Tibial artery (tissue), 4 donors: ENCODE measurements around the gene COMMD1.
"Not testable (repeated sequence)": the region's sequence is repeated elsewhere in the genome, so short reads cannot be mapped to it uniquely, and the experiment has no call there.

Experiments used
- DNase-seq, 2 donors: peaks; one replicate each; pipeline ENCODE4 v3.0.0-alpha.2; 2019
- H3K27ac ChIP-seq, 2 donors: fragments of 200-600 bp; sonication (generic) in 1 of 2; 1 replicate in 1 of 2; 2 replicates in 1 of 2; pipeline ENCODE4 v1.5.1; 2018 to 2019; ENCODE audit warnings: mild to moderate bottlenecking in 1 of 2
- H3K27me3 ChIP-seq, 2 donors: fragments of 200-600 bp; sonication (generic) in 1 of 2; one replicate each; pipeline versions ENCODE4 v1.5.1 to v1.6.0; 2016 to 2019
- H3K36me3 ChIP-seq, 3 donors: fragments of 200-600 bp; sonication (generic) in 2 of 3; one replicate each; pipeline ENCODE4 v1.5.1; 2016 to 2019; ENCODE audit warnings: mild to moderate bottlenecking in 2 of 3
- H3K4me1 ChIP-seq, 4 donors: fragments of 200-600 bp; sonication (generic) in 2 of 4; 1 replicate in 3 of 4; 2 replicates in 1 of 4; pipeline ENCODE4 v1.5.1; 2016 to 2019
- H3K4me3 ChIP-seq, 2 donors: fragments of 200-600 bp; sonication (generic) in 1 of 2; 1 replicate in 1 of 2; 2 replicates in 1 of 2; pipeline ENCODE4 v1.5.1; 2018 to 2019; ENCODE audit warnings: mild to moderate bottlenecking in 2 of 2
- H3K9me3 ChIP-seq, 3 donors: fragments of 200-600 bp; sonication (generic) in 1 of 3; one replicate each; pipeline ENCODE4 v1.5.1; 2016 to 2019
- CTCF ChIP-seq, 2 experiments: fragments of 200-600 bp in 1 of 2; fragments of 450-650 bp in 1 of 2; IDR thresholded peaks; one replicate each; pipeline ENCODE4 v1.5.1; 2017 to 2019; ENCODE audit warnings: antibody characterized with exemption in 2 of 2, mild to moderate bottlenecking in 1 of 2, moderate library complexity in 1 of 2
- intact Hi-C: fragments of 100-400 bp; cut with DNase I; formaldehyde crosslinking; loops from one replicate; pipeline ENCODE4 v1.15.0; 2023; ENCODE audit warnings: low total_unique reads

COMMD1 gene

DNA sequence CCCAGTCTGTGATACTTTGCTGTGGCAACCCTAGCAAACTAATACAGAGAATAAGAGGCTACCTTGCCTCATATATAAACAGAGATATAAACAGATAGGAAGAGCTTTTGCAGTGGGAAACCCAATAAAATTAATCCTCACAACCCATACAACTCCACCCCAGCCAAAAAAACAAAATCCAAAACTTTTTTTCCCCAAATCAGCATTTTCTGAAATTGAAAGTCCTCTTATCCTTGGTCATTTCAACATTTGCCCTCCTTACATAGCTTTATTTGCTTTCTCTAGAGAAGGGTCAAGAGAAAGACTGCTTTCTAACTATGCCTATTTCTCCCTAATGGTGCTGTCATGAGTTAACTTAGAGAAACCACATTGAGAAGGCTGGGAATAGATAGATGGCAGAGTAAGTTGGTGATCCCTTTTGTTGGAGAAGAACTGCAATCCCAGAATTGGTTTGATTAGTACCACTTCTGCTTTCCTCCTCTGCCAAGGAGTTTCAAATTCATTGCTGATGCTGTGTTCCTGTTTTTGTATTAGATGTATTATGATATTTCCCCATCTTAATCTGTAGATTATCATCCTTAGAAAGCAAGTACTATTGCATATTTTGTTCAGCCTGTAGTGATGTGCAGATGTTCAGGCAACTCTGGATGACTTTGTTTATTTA is 214.0 kb downstream of the COMMD1 start:
- no peak overlapping the region for H3K27ac ChIP-seq
- DNase-seq: no peak
- no peaks in the 10 kb centered on the region for H3K27me3 ChIP-seq
- no peak overlapping the region for H3K4me3 ChIP-seq
- no peak for TF ChIP-seq CTCF (IDR thresholded peaks at IDR 0.05)
- H3K4me1 ChIP-seq: peaks cover 0 to 15% (median 6%) of the 10 kb centered on the region in 4 donors
- no peaks in the 10 kb centered on the region for H3K9me3 ChIP-seq
- intact Hi-C loops: no loop called here
- H3K36me3 ChIP-seq: no peaks in the 10 kb centered on the region

DNA sequence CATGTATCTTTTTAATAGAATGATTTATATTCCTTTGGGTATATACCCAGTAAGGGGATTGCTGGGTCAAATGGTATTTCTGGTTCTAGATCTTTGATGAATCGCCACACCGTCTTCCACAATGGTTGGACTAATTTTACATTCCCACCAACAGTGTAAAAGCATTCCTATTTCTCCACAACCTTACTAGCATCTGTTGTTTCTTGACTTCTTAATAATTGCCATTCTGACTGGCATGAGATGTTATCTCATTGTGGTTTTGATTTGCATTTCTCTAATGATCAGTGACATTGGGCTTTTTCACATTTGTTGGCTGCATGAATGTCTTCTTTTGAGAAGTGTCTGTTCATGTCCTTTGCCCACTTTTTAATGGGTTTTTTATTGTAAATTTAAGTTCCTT is 220.8 kb downstream of the COMMD1 start:
- DNase-seq, intact Hi-C loops, H3K27me3 ChIP-seq, H3K9me3 ChIP-seq, H3K4me3 ChIP-seq, H3K27ac ChIP-seq, H3K36me3 ChIP-seq: not testable (repeated sequence)
- peaks cover 0 to 15% (median 6%) of the 10 kb centered on the region in 4 donors for H3K4me1 ChIP-seq

DNA sequence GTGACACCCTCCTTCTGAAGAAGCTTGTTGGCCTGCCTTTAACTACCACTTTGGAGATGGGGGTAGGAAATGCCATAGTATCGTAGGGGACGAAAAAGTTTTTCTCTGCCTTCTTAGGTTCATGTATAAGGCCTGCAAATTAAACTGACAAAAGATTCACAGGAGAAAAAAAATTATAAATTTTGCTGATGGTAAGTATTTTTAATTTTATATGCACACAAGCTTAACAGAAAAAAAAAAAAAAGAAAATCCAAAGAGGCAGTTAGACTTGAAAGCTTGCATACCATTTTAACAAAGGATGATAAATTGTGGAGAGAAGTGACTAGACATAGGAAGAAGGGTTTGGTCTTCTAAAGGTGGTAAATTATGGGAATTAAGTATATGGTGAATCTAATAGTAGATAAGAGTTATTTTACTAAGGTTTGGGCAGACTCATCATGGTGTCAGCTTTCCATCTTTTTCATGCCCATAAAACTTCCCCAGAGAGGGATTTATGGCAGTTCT is 227.9 kb downstream of the COMMD1 start:
- no peak for TF ChIP-seq CTCF (IDR thresholded peaks at IDR 0.05)
- intact Hi-C loops: no loop called here
- H3K27me3 ChIP-seq: no peaks in the 10 kb centered on the region

DNA sequence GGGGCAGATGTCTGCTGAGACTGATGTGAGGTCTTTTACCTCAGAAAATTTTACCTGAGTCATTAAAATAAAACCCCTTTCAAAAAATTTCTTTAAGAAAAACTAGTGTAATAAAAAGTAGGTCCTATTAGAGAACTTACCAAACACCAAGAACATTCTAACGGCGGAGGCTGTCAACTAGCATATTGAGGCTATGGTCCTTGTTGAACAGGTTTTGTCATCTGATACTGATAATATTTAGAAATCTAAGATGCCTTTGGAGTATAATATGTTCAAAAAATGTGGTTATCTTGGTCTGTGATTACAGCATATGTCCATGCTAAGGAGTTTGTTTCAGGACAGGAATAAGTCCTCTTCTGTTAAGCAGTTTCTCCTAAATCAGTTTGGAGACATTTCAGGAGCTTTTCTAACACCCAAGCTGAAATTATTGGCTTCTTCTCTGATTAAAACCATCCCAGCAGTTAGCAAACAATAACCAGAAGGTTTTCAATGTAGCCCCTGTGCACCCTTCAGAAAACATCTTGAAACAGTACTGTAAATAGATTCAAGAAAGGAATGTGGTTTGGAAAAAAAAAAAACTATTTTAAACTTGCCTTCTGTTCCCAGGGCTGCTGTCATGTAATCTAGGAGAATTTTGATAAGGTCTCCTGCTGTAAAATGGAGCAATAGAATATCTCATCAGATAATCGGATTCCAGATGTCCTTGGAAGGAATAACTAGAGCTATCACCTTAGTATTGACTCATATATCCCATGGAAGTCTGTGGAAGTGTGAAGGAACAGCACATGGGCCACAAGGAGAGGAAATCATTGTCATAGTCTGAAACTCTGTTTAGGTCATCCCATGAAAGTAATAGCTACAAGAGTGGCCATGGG is 231.7 kb downstream of the COMMD1 start:
- no peak overlapping the region for H3K27ac ChIP-seq
- H3K4me1 ChIP-seq: peaks cover 0 to 43% (median 5%) of the 10 kb centered on the region in 4 donors
- no peak for TF ChIP-seq CTCF (IDR thresholded peaks at IDR 0.05)
- DNase-seq: no peak
- H3K27me3 ChIP-seq: no peaks in the 10 kb centered on the region
- H3K36me3 ChIP-seq: peaks cover 0 to 6% (median 0%) of the 10 kb centered on the region in 3 donors
- no peaks in the 10 kb centered on the region for H3K9me3 ChIP-seq
- intact Hi-C loops: no loop called here
- no peak overlapping the region for H3K4me3 ChIP-seq

More for the DNA sequence above, 227.9 kb downstream of the COMMD1 start:
- H3K27ac ChIP-seq: no peak overlapping the region
- no peaks in the 10 kb centered on the region for H3K9me3 ChIP-seq
- H3K4me1 ChIP-seq: peaks cover 0 to 19% (median 3%) of the 10 kb centered on the region in 4 donors
- peaks cover 0 to 6% (median 0%) of the 10 kb centered on the region in 3 donors for H3K36me3 ChIP-seq
- no peak overlapping the region for H3K4me3 ChIP-seq
- no peak for DNase-seq

- Histone ChIP-seq H3K27me3 (no peaks in the 10 kb centered on the region), H3K27ac (no peak overlapping the region), H3K36me3 (peaks cover 0 to 5% (median 0%) of the 10 kb centered on the region in 3 donors), H3K9me3 (no peaks in the 10 kb centered on the region), H3K4me3 (no peak overlapping the region), H3K4me1 (peaks cover 0 to 44% (median 5%) of the 10 kb centered on the region in 4 donors)
- intact Hi-C loops: no loop called here
- TF ChIP-seq CTCF (IDR thresholded peaks at IDR 0.05): no peak
- DNase-seq: no peak
Observed at GRCh38 chr2:62140426-62141141, 235.1 kb downstream of the COMMD1 start.
